Cerebellar nuclear complex (tissue), 1 donor: ENCODE data around the gene KANK2.
"Not testable (repeated sequence)": the region's sequence is repeated elsewhere in the genome, so short reads cannot be mapped to it uniquely, and the experiment has no call there.

Experiments
- DNase-seq, 2 experiments: peaks; one replicate each; lab custom pipeline; 2025; lab: John Stamatoyannopoulos, UW

KANK2 gene

GRCh38 chr19:11172576-11172975, 24.8 kb downstream of the KANK2 start:
- DNase-seq, result no peak

- no peak for DNase-seq
Measured at GRCh38 chr19:11171144-11171543, 26.2 kb downstream of the KANK2 start.

GRCh38 chr19:11169896-11170678, 27.3 kb downstream of the KANK2 start:
- DNase-seq, result no peak

- DNase-seq, result no peak
Measured at GRCh38 chr19:11168568-11168967, 28.8 kb downstream of the KANK2 start.

GRCh38 chr19:11166281-11167142, 30.8 kb downstream of the KANK2 start:
- no peak for DNase-seq

GRCh38 chr19:11165486-11166030, 31.8 kb downstream of the KANK2 start:
- no peak for DNase-seq

- DNase-seq, result peak; percentile 17 to 53
Measured at GRCh38 chr19:11164879-11165406, 32.4 kb downstream of the KANK2 start.

GRCh38 chr19:11164296-11164695, 33.0 kb downstream of the KANK2 start:
- no peak for DNase-seq

- not testable (repeated sequence) for DNase-seq
Measured at GRCh38 chr19:11160440-11160768, 36.9 kb downstream of the KANK2 start.

- no peak for DNase-seq
Measured at GRCh38 chr19:11159598-11160439, 37.5 kb downstream of the KANK2 start.

GRCh38 chr19:11155373-11156120, 41.8 kb downstream of the KANK2 start, which contains the start of gene SPC24:
TSS of gene SPC24 (minus strand) at chr19:11155782. CDS start at chr19:11155776, 6 bp downstream.
- peak; percentile 96 to 98 for DNase-seq

- DNase-seq, result no peak
Measured at GRCh38 chr19:11154683-11155047, 42.7 kb downstream of the KANK2 start.

- DNase-seq, result no peak
Measured at GRCh38 chr19:11152318-11153062, 44.9 kb downstream of the KANK2 start.

GRCh38 chr19:11151181-11151580, 46.2 kb downstream of the KANK2 start:
- no peak for DNase-seq

- no peak for DNase-seq
Measured at GRCh38 chr19:11148001-11148400, 49.3 kb downstream of the KANK2 start.

GRCh38 chr19:11145536-11145924, 51.8 kb downstream of the KANK2 start:
- no peak for DNase-seq

- DNase-seq, result no peak
Measured at GRCh38 chr19:11142528-11143171, 54.7 kb downstream of the KANK2 start.

- no peak for DNase-seq
Measured at GRCh38 chr19:11141937-11142527, 55.3 kb downstream of the KANK2 start.

- no peak for DNase-seq
Measured at GRCh38 chr19:11140896-11141295, 56.4 kb downstream of the KANK2 start.
